Measurements from ENCODE around the gene NELFE. TPM values are rescaled to one million over a fixed set of nuclear protein-coding genes. Genes with fewer than 3 reads are reported as not detected.

NELFE gene
- total RNA-seq, 1 donor from 2014 or later = 87.1 TPM

GRCh38 chr6:31972709-31973350, 14.1 kb upstream of the NELFE start:
- DNase-seq (ENCODE audit: low read depth) = peak; percentile 32

- peak; percentile 98 for DNase-seq (ENCODE audit: low read depth)
Observed at GRCh38 chr6:31971993-31972708, 13.4 kb upstream of the NELFE start, which contains the start of gene DXO. Gene DXO (minus strand): TSS chr6:31972138. CDS start chr6:31971675, 463 bp downstream.

GRCh38 chr6:31971279-31971992, 12.7 kb upstream of the NELFE start:
- no peak for DNase-seq (ENCODE audit: low read depth)

- no peak for DNase-seq (ENCODE audit: low read depth)
Observed at GRCh38 chr6:31970604-31971271, 12.0 kb upstream of the NELFE start.

DNA sequence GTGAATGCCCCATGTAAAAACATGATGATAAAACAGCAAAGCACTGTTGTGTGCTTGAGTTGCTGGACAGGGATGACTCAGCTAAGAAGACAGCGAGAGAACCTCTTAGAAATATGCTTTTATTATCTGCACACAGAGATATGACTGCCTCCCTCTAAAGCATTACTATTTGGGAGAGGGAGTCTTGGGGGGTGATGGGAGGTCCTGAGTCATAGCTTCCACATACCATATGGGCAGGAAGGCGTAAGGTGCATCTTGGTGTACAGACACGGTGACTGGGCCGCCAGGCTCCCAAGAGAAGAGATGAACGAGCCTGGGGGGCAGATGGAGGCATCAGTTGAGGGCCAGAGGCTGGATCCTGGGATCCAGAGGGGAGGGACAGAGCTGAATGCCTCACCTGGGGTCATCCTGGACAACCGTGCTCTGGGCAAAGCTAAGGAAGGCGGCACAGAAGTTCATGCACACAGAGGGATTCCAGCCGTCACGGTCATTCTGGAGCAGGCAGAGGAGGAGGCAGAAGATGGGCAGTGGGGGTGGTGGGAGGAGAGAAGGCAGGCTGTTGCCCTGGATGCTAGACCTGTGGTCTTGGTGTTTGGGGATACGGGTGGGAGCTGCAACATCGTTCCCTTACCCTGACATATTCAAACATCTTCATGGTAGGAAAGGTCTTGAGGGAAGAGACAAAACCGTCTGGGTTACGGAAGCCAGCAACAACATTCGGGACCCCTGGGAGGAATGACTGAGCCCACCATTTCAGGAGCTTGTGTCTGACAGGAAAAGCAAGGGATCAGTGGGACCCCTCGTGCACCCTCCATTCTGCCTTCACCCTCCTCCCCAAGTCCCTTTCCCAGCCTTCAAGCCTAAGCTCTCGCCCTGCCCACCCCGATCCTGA, 11.2 kb upstream of the NELFE start:
- no peak for DNase-seq (ENCODE audit: low read depth)

GRCh38 chr6:31968791-31969711, 10.3 kb upstream of the NELFE start:
- DNase-seq (ENCODE audit: low read depth) = no peak

- no peak for DNase-seq (ENCODE audit: low read depth)
Observed at GRCh38 chr6:31968326-31968725, 9.6 kb upstream of the NELFE start.

GRCh38 chr6:31967926-31968320, 9.2 kb upstream of the NELFE start:
- no peak for DNase-seq (ENCODE audit: low read depth)

- no peak for DNase-seq (ENCODE audit: low read depth)
Observed at GRCh38 chr6:31966997-31967925, 8.5 kb upstream of the NELFE start.

GRCh38 chr6:31966506-31966905, 7.7 kb upstream of the NELFE start:
- no peak for DNase-seq (ENCODE audit: low read depth)

GRCh38 chr6:31965700-31966099, 6.9 kb upstream of the NELFE start:
- no peak for DNase-seq (ENCODE audit: low read depth)

GRCh38 chr6:31963921-31964320, 5.2 kb upstream of the NELFE start:
- DNase-seq (ENCODE audit: low read depth) = no peak

DNA sequence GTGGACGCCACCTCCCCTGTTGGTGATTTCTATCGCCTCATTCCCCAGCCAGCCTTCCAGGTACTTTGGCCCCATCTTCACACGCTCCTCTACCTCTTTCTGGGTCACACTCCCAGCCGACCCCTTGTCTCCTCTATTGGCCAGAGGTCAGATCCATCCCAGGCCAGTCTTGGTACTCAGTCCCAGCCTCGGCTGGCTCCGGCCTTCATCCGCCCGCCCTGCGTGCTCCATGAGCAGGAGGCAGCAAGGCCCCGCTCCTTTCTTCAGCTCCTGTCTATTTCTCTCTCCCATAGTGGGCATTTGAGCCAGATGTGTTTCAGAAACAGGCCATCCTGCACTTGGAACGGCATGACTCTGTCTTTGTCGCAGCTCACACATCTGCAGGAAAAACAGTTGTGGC, 2.8 kb upstream of the NELFE start:
- no peak for DNase-seq (ENCODE audit: low read depth)

- no peak for DNase-seq (ENCODE audit: low read depth)
Observed at GRCh38 chr6:31958412-31958740, 395 bp downstream of the NELFE start.

DNA sequence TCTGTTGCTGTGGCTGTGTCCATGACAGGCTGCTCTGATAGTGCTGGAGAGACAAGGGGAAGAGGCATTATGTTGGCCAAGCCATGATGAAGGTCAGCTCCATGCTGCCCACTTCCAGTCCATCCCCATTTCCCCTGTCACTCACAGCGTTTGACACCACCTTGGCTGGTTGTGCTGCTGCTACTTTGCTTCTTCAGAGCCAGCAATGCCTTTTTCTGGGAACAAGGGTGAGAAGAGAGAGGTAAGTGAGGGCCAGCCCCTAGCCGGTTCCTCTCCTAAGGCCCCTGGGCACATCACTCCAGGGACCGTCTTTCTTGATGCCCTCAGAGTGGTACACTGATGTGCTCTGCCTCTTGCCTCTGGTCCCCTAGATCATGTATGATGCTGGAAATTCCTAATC, 2.0 kb downstream of the NELFE start:
- DNase-seq (ENCODE audit: low read depth) = no peak

DNA sequence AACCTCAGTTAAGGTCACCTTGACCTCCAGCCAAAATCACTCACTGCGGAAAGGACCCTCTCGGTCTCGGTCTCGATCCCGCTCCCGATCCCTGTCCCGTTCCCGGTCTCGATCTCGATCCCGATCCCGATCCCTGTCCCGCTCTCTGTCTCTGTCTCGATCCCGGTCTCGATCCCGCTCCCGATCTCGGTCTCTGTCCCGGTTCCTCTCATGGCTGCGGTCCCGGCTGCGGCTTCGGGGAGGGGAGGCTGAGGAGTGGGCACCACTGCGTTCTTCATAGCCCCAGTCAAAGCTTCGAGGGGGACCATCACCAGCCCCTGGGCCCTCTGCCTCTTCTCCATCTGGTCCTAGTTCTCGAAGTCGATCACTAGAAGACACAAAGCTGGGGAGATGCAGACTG, 4.3 kb downstream of the NELFE start:
- DNase-seq (ENCODE audit: low read depth) = no peak

- DNase-seq (ENCODE audit: low read depth) = no peak
Observed at GRCh38 chr6:31952890-31953289, 5.9 kb downstream of the NELFE start.

GRCh38 chr6:31952140-31952805, 6.5 kb downstream of the NELFE start:
- DNase-seq (ENCODE audit: low read depth) = peak; percentile 78
